K562 (cell line): ENCODE measurements around the gene MRPL28. TPM values are rescaled to one million over a fixed set of nuclear protein-coding genes. Genes with fewer than 3 reads are reported as not detected.

ENCODE experiments used
- BHLHE40 ChIP-seq: IDR thresholded peaks from 2 replicates; pipeline ENCODE4 v1.6.1; 2011; ENCODE audit warnings: low read length, improper control_type of control experiment
- CBFA2T3 ChIP-seq: fragments of 450-650 bp; IDR thresholded peaks from 2 replicates; pipeline ENCODE4 v1.6.1; 2017
- CGGBP1 ChIP-seq: fragments of 250-450 bp; sonication (Bioruptor Pico); IDR thresholded peaks from 2 replicates; pipeline ENCODE4 v1.9.0; 2021; ENCODE audit warnings: mild to moderate bottlenecking
- CTBP1 ChIP-seq: fragments of 450-650 bp; IDR thresholded peaks from 2 replicates; pipeline ENCODE4 v1.6.1; 2016; ENCODE audit warnings: borderline replicate concordance
- HBP1 ChIP-seq: fragments of 450-650 bp; formaldehyde crosslinking; IDR thresholded peaks from 2 replicates; pipeline ENCODE4 v1.4.0; 2022; ENCODE audit warnings: missing genetic modification characterization
- IRF2 ChIP-seq: sonication (generic); formaldehyde crosslinking; IDR thresholded peaks from 2 replicates; pipeline ENCODE4 v1.8.1; 2022; ENCODE audit warnings: mild to moderate bottlenecking, missing genetic modification reagents
- NFRKB ChIP-seq: fragments of 450-650 bp; IDR thresholded peaks from 2 replicates; pipeline ENCODE4 v1.6.1; 2016; ENCODE audit warnings: low read depth
- NR2C2 ChIP-seq, 2 experiments: fragments of 200-800 bp in 1 of 2; sonication (Bioruptor generic) in 1 of 2; sonication (generic) in 1 of 2; formaldehyde crosslinking in 1 of 2; IDR thresholded peaks; 2 replicates each; pipeline versions ENCODE4 v1.6.1 to v1.8.0; 2016 to 2022; ENCODE audit warnings: mild to moderate bottlenecking in 1 of 2, missing compliant biosample characterization in 1 of 2, missing genetic modification characterization in 1 of 2, missing genetic modification reagents in 1 of 2
- PHF20 ChIP-seq: fragments of 450-650 bp; IDR thresholded peaks from 2 replicates; pipeline ENCODE4 v1.6.1; 2018; ENCODE audit not compliant: partially characterized antibody
- PRMT5 ChIP-seq: sonication (generic); formaldehyde crosslinking; IDR thresholded peaks from 2 replicates; pipeline ENCODE4 v1.5.0; 2020; ENCODE audit warnings: missing genetic modification reagents
- RBFOX2 ChIP-seq: fragments of 200-400 bp; formaldehyde crosslinking; IDR thresholded peaks from 2 replicates; pipeline ENCODE4 v1.6.1; 2017; ENCODE audit warnings: low read depth, mild to moderate bottlenecking, low read length, moderate library complexity
- RFX1 ChIP-seq: fragments of 450-650 bp; IDR thresholded peaks from 2 replicates; pipeline ENCODE4 v1.6.1; 2016; ENCODE audit warnings: mild to moderate bottlenecking, moderate library complexity
- TAF9B ChIP-seq: fragments of 450-650 bp; IDR thresholded peaks from 2 replicates; pipeline ENCODE4 v1.6.1; 2018; ENCODE audit warnings: mild to moderate bottlenecking; ENCODE audit not compliant: partially characterized antibody
- TGIF2 ChIP-seq: sonication (generic); formaldehyde crosslinking; IDR thresholded peaks from 2 replicates; pipeline ENCODE4 v1.8.1; 2022; ENCODE audit warnings: mild to moderate bottlenecking, missing genetic modification reagents, moderate library complexity
- THAP12 ChIP-seq: fragments of 250-450 bp; sonication (Bioruptor Pico); IDR thresholded peaks from 2 replicates; pipeline ENCODE4 v1.9.0; 2021; ENCODE audit warnings: mild to moderate bottlenecking, inconsistent platforms
- TOE1 ChIP-seq, 2 experiments: fragments of 450-650 bp in 1 of 2; sonication (generic) in 1 of 2; formaldehyde crosslinking in 1 of 2; IDR thresholded peaks; 2 replicates each; pipeline versions ENCODE4 v1.7.1 to v1.8.0; 2016 to 2022; ENCODE audit warnings: borderline replicate concordance in 2 of 2, mild to moderate bottlenecking in 2 of 2, antibody characterized with exemption in 1 of 2, inconsistent platforms in 1 of 2, low read depth in 1 of 2, missing genetic modification reagents in 1 of 2, moderate library complexity in 1 of 2
- TRIM24 ChIP-seq, 2 experiments: fragments of 450-650 bp; IDR thresholded peaks; 2 replicates each; pipeline ENCODE4 v1.6.1; 2016
- U2AF1 ChIP-seq: fragments of 200-400 bp; formaldehyde crosslinking; optimal IDR thresholded peaks from 2 replicates; pipeline ENCODE3; 2017; ENCODE audit warnings: mild to moderate bottlenecking, low read depth, low read length, moderate library complexity
- USF2 ChIP-seq: sonication (generic); formaldehyde crosslinking; IDR thresholded peaks from 2 replicates; pipeline ENCODE4 v1.5.0; 2020; ENCODE audit warnings: missing genetic modification reagents
- ZBED1 ChIP-seq: IDR thresholded peaks from 2 replicates; pipeline ENCODE4 v1.6.1; 2014
- ZNF280A ChIP-seq: fragments of 450-650 bp; IDR thresholded peaks from 2 replicates; pipeline ENCODE4 v1.6.1; 2018; ENCODE audit warnings: mild to moderate bottlenecking, low read depth; ENCODE audit not compliant: partially characterized antibody
- ZNF3 ChIP-seq: fragments of 250-450 bp; sonication (Bioruptor Pico); IDR thresholded peaks from 2 replicates; pipeline ENCODE4 v1.5.0; 2021; ENCODE audit warnings: mild to moderate bottlenecking, moderate library complexity
- polyA plus RNA-seq, 8 experiments: library from polyadenylated mRNA; depleted of rRNA in 4 of 8; stranded (reverse) in 5 of 8; unstranded in 3 of 8; fragments of >200 nt; fragmentation: Nextera tagmentation in 2 of 8; fragmentation: Illumina TruSeq in 1 of 8; extraction: Ambion mirVana in 2 of 8; extraction: Trizol in 1 of 8; gene quantifications; 2 replicates each; pipeline versions ENCODE4 v1.2.1 to v1.2.3, GENCODE V29; 2011 to 2014; ENCODE audit warnings: inconsistent platforms in 1 of 8, missing spikeins in 1 of 8
- total RNA-seq, 7 experiments: library from RNA; depleted of rRNA in 6 of 7; stranded (reverse); fragments of >200 nt in 6 of 7; fragmentation: Illumina TruSeq in 2 of 7; extraction: Trizol in 2 of 7; gene quantifications; 2 replicates each; pipeline versions ENCODE4 v1.2.1 to v1.2.3, GENCODE V29; 2011 to 2021; ENCODE audit warnings: low replicate concordance in 1 of 7

Gene MRPL28
- total and polyA plus RNA-seq, 9 of the 15 experiments (the other 6 are each of a cell fraction or from before 2014, with no cell fraction given) = 2.5 to 323 (median 175) TPM

GRCh38 chr16:381789-382717 lies 11.7 kb upstream of the MRPL28 start, which contains the start of gene PGAP6 (continued):
- no peak for TF ChIP-seq CGGBP1 (CRISPR knock-in tag)
- no peak for TF ChIP-seq IRF2 (CRISPR knock-in tag)
- peak; percentile 49; the same call in 1 of the 2 replicates for TF ChIP-seq RBFOX2
- no peak for TF ChIP-seq NFRKB
- TF ChIP-seq TAF9B = no peak
- TF ChIP-seq TOE1 (IDR thresholded peaks at IDR 0.05; ENCODE audit: borderline replicate concordance) = no peak
- TF ChIP-seq TOE1 (CRISPR knock-in tag; IDR thresholded peaks at IDR 0.05; ENCODE audit: borderline replicate concordance, low read depth) = no peak
- no peak for TF ChIP-seq PRMT5 (CRISPR knock-in tag)
- no peak for TF ChIP-seq RFX1
- no peak for TF ChIP-seq U2AF1
- peak; percentile 42; the same call in 1 of the 2 replicates for TF ChIP-seq CTBP1
- TF ChIP-seq BHLHE40 = 0 out of 2 replicates have a peak, but pooled peaks have one; percentile 7
- peak; percentile 75 for TF ChIP-seq USF2 (CRISPR knock-in tag)
- no peak for TF ChIP-seq ZNF280A
- TF ChIP-seq HBP1 (CRISPR knock-in tag) = no peak
- TF ChIP-seq ZNF3 (CRISPR knock-in tag) = no peak
- TF ChIP-seq TRIM24 (IDR thresholded peaks at IDR 0.05) = no peak
- TF ChIP-seq THAP12 = 0 out of 2 replicates have a peak, but pooled peaks have one; percentile 43
- TF ChIP-seq CBFA2T3 = no peak
- TF ChIP-seq TGIF2 (CRISPR knock-in tag) = no peak
- TF ChIP-seq PHF20 = no peak
- TF ChIP-seq ZBED1 = no peak
- TF ChIP-seq NR2C2 (CRISPR knock-in tag; IDR thresholded peaks at IDR 0.05) = no peak
- TF ChIP-seq NR2C2 (tag; IDR thresholded peaks at IDR 0.05) = peak; percentile 48; the same call in 1 of the 2 replicates
